HG03280 (cell line): Measurements from ENCODE around the gene LCN12.

ENCODE experiments used
- ATAC-seq: cut with Tn5 transposase; IDR thresholded peaks from one replicate; pipeline ENCODE4 v1.9.1; 2021; ENCODE audit warnings: mild to moderate bottlenecking, moderate library complexity; ENCODE audit not compliant: unreplicated experiment

The LCN12 gene

GRCh38 chr9:136951541-136952320 is at the start of gene LCN12:
LCN12 (plus strand) TSS chr9:136952273; CDS start chr9:136952328, 55 bp downstream.
- ATAC-seq, result no peak

DNA sequence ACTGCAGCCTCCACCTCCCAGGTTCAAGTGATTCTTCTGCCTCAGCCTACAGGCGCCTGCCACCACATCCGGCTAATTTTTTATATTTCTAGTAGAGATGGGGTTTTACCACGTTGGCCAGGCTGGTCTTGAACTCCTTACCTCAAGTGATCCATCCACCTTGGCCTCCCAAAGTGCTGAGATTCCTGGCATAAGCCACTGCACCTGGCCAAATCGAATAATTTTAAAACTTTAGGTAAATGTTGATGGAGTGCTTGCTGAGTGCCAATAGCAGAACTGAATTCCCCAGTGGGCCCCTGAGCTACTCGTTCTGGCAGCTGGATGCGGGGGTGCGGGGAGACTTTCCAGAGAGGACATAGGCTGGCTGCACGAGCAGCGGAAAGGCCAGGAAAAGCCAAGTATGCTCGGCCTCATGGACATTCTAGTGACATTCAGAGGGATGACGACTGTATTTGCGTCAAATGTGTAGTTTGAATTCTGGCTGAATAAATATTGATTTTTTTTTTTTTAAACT is 49.0 kb upstream of the LCN12 start:
- ATAC-seq, result no peak

GRCh38 chr9:136906266-136906665 is 45.8 kb upstream of the LCN12 start:
- ATAC-seq, result no peak

DNA sequence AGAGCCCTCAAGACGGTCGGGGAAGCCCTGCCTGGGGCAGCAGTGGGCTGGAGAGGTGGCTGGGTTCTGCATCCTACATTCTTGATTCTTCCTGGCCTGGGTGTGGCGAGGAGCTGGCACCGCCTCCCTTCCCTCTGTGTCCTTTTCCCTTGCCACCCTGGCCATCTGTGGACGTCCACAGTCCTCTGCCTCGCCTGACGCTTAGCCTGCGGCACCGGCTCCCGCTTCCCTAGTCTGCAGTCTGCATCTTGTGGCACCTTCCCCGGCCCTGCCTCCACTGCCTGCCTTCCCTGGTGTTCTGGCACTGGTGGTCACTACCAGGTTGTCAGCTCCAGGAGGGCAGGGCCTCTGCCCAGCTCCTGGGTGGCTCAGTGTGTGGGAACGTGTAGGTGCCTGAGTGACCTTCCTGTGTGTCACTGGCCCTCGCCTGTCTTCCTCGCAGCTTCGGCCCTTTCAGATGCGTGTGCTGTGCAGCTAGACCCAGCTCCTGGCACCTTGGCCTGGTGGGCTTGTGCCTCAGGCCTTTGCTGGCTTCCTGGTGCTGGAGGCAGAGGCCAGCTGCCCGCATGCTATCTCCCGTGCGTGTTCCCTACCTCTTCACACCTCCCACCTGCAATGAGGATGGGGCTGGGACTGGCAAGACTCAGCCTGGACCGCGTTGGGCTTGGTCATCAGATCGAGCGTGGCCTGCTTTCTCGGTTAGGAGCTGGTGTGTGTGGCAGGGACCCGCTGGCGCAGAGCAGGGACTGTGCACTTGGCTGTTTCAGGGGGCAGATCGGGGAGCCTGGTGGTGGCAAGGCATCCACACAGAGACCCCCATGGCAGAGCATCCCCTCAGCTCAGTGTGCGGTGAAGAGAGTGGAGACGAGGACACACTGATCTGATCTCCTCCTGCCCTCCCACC is 44.8 kb upstream of the LCN12 start:
- no peak for ATAC-seq

DNA sequence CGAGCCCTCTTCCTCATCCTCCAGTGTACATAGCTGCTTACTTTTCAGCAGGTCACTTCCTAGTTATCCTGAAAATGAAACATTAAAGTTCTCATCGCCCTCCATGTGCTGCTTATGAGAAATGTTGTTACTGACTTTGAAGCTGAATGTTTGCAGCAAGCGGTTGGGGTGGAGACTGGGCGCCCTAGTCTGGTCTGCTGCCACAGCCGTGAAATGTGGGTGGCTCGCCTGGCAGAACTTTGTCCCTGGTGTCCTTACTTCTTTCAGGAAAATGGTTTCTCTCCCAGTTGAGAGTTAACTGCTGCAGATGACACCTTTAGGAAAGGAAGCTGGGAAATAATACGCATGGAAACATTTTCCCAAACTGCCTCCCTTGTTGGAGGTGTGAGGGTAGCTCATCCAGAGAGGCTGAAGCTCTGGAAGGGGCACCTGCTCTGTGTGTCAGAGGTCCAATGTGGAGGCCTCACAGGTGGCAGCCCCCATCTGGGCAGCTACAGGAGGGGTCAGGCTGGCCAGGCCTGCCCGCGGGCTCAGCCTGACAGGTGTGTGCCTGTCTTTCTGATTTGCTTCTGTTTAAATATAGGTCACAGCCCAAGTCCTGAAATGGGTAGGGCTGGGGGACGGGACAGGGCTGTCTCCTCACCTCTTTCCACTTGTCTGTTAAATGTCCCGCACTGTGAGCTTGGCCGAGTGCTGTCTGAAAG is 41.7 kb upstream of the LCN12 start:
- no peak for ATAC-seq

- ATAC-seq, result no peak
Measured at GRCh38 chr9:136910901-136911245, 41.2 kb upstream of the LCN12 start.

DNA sequence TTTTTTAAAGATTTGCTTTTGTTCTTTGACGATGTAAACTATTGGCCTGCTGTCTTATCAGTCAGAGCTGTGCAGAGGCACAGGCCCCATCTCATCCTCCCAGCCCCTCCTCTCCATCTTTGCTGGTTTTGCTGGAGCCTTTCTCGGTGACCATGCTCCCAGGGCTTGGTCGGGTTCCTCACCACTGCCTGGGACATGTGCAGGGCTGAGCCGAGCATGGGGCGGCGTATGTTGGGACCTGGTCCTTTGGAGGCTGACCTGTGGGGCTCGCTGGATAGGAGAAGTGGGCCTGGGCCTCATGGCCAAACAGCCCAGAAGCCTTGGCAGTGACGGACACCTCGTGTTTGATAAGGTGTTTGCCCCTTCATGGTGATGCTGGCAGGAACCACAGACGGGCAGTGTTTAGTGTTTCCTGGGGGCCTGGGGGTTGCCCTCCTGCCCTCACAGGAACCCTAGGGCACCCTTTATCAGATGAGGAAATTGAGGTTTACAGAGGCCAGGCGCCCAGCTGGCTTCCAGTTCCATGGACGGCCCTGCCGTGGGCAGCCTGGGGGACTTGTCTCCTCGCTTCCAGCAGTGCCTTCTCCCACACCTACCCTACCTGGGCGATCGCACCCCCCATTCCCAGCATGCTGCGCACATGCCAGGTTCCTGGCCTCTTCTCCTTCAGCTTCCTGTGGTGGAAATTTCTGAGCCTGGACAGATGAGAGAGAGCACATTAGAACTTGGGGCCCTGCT is 38.2 kb upstream of the LCN12 start:
- ATAC-seq, result no peak

DNA sequence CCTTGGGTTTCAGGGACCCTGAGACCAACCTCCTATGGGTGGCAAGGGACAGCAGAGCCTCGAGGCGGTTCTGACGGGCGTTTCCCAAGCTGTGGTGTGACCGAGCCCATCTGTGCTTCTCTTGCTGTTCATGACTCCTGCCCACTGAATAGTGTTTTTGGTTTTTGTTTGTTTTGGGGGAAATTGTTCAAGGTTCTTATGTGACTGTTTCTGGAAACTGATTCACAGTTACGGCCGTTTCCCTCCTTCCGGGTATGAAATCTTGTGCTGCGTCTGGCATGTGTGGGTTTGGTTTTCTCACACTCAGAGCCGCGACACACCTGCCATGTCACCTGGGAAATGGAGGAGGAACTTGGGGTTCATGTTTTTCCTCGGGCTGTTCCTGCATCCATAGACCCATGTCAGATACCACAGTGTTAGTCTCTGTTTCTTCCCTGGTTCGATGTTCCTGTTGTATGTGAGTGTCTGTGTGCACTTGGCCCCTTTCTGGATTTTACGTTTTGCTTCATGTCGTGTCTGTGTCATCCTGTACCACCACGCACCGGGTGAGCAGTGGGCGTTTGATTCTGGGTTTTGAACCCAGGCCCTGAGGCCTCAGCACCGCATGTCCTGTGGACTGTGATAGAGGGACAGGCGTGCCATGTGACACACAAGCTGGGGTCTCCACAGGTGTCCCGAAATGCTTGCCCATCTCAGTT is 36.3 kb upstream of the LCN12 start:
- ATAC-seq, result no peak

GRCh38 chr9:136916330-136917184 is 35.5 kb upstream of the LCN12 start:
- ATAC-seq, result no peak

DNA sequence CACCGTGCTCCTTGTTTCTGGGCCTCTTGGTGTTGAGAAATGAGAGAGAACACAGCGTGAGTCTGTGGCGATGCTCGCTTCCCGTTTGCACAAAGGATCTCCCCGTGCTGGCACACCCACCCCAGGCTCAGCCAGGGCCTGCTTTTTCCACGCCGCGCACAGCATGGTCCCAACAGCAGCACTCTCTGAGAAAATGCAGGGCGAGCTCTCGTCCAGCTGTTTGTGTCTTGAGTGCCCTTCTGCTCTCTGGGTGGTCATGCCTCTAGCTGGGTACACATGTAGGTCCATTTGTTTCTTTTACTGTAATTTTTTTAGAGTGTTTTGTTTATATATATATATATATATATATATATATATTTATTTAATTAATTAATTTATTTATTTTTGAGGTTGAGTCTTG is 34.2 kb upstream of the LCN12 start:
- no peak for ATAC-seq

- ATAC-seq, result no peak
Measured at GRCh38 chr9:136920069-136920468, 32.0 kb upstream of the LCN12 start.

- ATAC-seq, result no peak
Measured at GRCh38 chr9:136920734-136921231, 31.3 kb upstream of the LCN12 start.

DNA sequence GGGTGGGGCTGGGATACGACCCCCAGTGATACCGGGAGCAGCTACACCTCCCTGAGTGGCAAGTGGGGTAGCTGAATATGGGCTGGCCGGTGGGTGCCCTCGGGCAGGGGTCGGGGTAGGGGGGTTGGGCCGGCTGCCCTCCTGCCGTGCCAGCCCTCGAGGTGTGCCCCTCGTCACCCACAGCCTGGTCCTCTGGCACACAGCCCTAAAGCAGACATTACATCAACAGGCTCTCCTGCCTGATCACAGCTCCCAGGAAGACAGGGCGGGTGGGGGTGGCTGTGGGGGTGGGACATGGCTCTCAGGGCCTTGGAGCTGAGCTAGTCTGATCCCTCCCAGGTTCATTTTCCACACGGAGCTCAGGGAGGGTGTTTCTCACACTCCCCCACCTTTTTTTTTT is 30.8 kb upstream of the LCN12 start:
- no peak for ATAC-seq

GRCh38 chr9:136921718-136922117 is 30.4 kb upstream of the LCN12 start:
- no peak for ATAC-seq

DNA sequence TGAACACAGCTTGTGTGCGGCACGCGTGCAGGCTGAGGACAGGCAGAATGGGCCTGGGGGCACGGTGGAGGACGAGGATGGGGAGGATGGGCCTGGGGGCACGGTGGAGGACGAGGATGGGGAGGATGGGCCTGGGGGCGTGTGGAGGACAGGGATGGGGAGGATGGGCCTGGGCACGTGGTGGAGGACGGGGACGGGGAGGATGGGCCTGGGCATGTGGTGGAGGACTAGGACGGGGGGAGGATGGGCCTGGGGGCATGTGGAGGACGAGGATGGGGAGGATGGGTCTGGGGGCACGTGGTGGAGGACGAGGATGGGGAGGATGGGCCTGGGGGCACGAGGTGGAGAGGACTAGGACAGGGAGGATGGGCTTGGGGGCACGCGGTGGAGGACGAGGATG is 29.5 kb upstream of the LCN12 start:
- ATAC-seq, result no peak

DNA sequence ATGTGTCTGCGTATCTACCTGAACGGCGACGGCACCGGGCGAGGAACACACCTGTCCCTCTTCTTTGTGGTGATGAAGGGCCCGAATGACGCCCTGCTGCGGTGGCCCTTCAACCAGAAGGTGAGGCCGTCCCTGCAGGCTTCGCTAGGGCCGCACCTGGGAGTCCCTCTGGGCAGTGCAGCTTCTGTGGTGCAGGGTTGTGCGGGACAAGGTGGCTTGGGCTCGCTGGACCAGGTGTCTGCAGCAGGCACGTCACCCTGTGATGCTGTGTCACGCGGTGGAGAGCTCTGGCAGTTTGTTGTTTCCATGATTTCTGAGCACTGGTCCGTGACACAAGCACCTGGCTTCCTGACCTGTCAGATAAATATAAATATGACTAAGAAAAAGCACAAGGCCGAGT is 28.2 kb upstream of the LCN12 start:
- no peak for ATAC-seq

- no peak for ATAC-seq
Measured at GRCh38 chr9:136925414-136926153, 26.5 kb upstream of the LCN12 start.

DNA sequence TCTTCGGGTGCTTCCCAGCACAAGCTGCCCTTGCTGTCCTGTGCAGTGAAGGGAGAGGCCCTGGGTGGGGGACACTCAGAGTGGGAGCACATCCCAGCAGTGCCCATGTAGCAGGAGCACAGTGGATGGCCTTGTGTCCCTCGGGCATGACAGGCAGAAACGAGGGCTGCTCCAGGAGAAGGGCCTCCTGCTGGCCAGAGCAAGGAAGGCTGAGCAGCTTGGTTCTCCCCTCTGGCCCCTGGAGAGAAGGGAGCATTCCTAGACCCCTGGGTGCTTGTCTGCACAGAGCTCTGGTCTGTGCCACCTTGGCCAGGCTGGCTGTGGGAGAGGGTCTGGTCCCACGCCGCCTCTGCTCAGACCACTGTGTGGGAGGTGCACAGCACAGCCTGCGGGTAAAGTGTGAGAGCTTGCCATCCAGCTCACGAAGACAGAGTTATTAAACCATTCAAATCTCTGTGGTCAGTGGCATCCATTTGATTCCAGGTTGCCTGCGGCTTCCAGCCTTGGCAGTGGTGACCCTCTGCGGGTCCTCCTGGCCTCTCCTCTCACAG is 25.8 kb upstream of the LCN12 start:
- no peak for ATAC-seq
